ENCODE results near the gene AGPS.
"Not testable (repeated sequence)": the region's sequence is repeated elsewhere in the genome, so short reads cannot be mapped to it uniquely, and the experiment has no call there.

AGPS gene

DNA sequence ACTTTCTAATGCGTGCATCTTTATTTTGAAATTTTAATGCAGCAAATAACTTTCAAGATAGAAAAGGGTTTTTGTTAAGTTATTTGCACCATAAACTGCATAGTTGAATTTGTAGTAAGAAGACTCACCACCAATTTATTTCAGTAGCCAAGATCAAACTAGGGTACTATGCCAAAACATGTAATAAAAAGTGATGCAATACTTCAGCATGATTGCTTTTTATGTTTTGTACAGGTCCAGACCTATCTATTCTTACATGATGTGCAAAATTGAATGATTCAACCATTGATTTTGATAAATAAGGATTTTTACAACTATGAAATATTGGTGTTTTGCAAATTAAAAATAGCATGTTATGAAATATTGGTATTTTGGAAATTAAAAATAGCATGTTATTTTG lies 26.7 kb downstream of the AGPS start:
- DNase-seq (ENCODE audit: low read depth) = no peak

GRCh38 chr2:177422271-177422670 lies 29.7 kb downstream of the AGPS start:
- no peak for DNase-seq (ENCODE audit: low read depth)

- not testable (repeated sequence) for DNase-seq (ENCODE audit: low read depth)
Measured at GRCh38 chr2:177424120-177424519, 31.5 kb downstream of the AGPS start.

- not testable (repeated sequence) for DNase-seq (ENCODE audit: low read depth)
Measured at GRCh38 chr2:177424620-177425019, 32.0 kb downstream of the AGPS start.

GRCh38 chr2:177427316-177427715 lies 34.7 kb downstream of the AGPS start:
- no peak for DNase-seq (ENCODE audit: low read depth)

- not testable (repeated sequence) for DNase-seq (ENCODE audit: low read depth)
Measured at GRCh38 chr2:177427936-177428335, 35.4 kb downstream of the AGPS start.

DNA sequence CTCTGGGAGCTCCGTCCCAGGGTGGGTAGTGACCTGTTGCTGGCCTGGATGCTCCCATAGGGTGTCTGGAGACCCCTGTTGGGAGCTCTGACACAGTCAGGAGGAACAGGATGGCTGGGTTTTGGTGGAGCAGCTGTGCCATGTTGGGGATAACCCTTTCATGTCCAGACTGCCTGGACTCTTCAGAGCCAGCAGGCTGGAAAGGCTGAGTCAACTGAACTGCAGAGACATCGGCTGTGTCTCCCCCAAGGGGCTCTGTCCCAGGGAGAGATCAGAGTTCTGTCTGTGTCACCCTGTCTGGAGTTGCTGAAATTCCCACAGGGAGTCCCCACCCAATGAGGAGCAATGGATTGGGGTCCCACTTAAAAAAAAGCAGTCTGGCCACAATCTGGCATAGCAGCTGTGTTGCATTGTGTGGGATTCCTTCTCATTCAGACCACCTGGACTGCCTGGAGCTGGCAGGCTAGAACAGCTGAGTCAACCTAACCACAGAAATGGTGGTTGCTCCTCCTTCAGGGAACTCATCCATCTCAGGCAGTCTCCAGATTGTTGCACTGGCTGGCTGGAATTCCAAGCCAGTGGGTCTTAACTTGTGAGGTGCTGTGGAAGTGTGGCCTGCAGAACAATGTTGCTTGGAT lies 37.2 kb downstream of the AGPS start:
- no peak for DNase-seq (ENCODE audit: low read depth)

DNA sequence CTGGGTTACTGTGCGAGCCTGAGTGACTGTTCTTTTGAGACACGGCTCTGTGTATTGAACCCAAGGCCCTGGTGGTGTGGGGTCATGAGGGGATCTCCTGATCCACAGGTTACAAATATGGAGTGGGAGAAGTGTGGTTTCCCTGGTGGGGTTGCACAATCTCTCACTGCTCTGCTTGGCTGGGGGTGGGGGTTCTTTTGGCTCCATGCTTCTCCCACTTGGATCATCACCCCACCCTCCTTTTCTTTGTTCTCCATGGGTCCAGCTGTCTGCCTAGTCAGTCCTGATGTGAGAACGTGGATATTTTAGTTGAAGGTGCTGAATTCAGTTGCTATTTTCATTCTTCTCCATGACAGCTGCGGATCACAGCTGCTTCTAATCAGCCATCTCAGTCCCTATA lies 37.8 kb downstream of the AGPS start:
- no peak for DNase-seq (ENCODE audit: low read depth)

DNA sequence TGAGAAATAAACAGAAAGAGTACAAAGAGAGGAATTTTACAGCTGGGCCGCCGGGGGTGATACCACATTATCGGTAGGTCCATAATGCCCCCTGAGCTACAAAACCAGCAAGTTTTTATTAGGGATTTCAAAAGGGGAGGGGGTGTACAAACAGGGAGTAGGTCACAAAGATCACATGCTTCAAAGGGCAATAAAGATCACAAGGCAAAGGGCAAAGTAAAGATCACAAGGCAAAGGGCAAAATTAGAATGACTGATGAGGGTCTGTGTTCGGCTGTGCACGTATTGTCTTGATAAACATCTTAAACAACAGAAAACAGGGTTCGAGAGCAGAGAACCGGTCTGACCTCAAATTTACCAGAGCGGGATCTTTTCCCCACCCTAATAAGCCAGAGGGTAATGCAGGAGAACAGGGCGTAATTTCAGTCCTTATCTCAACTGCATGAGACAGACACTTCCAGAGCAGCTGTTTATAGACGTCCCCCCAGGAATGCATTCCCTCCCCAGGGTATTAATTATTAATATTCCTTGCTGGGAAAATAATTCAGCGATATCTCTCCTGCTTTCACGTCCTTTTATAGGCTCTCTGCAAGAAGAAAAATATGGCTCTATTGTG lies 38.6 kb downstream of the AGPS start:
- not testable (repeated sequence) for DNase-seq (ENCODE audit: low read depth)

DNA sequence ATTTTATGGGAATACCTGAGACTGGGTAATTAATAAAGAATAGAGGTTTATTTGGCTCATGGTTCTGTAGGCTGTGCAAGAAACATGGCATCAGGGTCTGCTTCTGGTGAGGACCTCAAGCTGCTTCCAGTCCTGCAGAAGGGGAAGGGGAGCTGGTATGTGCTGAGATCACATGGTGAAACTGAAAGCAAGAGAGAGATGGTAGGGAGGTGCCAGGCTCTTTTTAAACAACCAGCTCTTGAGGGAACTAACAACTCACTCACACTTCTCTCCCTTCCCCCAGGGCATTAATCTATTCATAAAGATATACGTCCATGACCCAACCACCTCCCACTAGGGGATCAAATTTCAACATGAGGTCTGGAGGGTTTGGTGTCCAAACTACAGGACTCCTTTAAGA lies 40.1 kb downstream of the AGPS start:
- DNase-seq (ENCODE audit: low read depth) = no peak

GRCh38 chr2:177433402-177433801 lies 40.8 kb downstream of the AGPS start:
- DNase-seq (ENCODE audit: low read depth) = no peak

GRCh38 chr2:177434475-177434874 lies 41.9 kb downstream of the AGPS start:
- no peak for DNase-seq (ENCODE audit: low read depth)

DNA sequence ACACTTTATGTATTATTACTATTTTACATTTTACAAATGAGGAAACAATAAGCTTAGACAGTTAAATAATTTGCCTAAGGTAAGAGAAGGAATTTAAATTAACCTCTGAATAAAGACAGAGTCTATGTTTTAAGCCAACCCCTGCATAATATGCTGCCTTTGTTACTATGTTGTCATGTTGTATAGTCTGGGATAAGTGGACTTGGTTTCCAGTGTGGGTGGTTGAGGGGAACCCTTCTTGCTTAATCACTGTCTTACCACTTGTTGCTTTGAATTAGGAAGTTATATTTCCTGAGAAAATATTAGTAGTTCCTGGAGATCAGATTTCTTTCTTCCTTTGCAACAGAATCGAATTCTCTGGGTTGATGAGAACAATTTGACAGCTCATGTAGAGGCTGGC lies 52.6 kb downstream of the AGPS start:
- DNase-seq (ENCODE audit: low read depth) = no peak

- DNase-seq (ENCODE audit: low read depth) = no peak
Measured at GRCh38 chr2:177448031-177448430, 55.5 kb downstream of the AGPS start.

DNA sequence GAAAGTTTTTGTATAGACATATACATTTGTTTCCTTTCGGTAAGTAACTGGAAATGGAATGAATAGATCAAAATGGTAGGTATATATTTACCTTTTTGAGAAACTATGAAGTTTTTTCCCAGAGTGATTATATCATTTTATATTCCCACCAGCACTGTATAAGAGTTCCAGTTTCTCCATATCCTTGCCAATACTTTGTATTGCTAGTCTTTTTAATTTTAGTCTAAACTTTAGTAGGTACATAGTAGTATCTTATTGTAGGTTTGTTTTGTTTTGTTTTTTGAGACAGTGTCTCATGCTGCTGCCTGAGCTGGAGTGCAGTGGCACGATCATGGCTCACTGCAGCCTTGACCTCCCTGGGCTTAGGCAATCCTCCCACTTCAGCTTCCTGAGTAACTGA lies 56.6 kb downstream of the AGPS start:
- no peak for DNase-seq (ENCODE audit: low read depth)

DNA sequence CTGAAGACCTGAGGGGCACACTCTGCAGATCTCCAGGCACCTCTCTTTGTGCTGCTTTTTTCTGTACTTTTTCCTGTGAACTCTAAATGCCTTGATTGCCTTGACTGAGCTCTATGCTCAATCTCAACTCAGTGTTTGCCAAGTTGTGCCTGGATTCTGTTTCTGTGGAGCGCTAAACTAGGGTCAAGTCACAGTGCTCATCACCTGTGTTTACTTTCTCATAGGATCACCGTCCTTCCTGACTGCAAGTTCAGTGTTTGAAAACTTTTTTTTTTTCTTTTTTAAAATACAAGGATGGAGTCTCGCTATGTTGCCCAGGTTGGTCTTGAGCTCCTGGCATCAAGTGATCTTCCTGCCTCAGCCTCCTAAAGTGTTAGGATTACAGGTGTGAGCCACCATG lies 62.6 kb downstream of the AGPS start:
- DNase-seq (ENCODE audit: low read depth) = no peak

- not testable (repeated sequence) for DNase-seq (ENCODE audit: low read depth)
Measured at GRCh38 chr2:177459756-177460155, 67.2 kb downstream of the AGPS start.

DNA sequence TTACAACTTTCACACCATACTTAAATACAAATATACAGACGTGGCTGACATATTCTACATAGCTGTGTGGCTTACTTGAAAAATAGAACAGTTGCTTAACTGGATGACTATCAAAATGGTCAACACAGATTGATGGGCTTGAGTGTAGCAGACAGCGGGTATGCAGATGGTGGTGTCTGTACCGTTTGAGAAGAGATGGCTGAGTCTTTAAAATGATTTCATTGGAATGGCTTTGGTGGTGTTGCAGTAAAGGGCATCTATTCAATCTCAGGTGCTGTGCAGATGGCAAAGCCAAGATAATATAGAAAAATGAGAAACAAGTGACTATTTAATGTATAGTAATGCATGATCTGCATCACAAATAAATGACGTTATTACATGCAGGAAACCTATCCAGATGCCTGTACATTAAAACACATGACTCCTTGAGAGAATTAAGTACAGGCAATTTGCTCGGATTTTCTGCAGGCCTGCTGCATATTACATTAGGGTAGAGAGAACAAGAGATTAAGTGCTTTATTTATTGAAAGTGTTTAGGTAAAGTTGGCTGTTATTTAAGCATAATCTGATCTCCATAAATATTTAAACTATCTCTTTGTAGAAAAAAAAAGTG lies 68.5 kb downstream of the AGPS start:
- no peak for DNase-seq (ENCODE audit: low read depth)

DNA sequence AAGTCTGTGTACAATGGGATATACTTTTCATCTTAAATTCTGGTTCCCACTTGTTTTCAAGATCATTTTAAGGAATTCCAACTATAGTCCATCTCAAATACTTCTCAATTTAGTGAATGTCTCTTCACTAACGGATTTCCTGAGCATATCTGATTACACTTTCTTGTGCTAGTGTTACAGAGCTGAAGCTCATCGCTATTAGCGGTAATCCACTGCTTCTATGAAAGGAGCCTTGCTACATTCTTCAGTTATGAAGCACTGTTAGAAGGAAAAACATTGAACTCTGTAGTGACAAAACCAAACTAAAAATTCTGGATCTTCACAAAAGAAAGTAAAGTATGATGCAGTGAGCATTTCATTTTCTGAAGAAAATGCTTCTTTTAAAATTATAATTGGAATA lies 72.0 kb downstream of the AGPS start:
- DNase-seq (ENCODE audit: low read depth) = no peak

GRCh38 chr2:177465400-177466138 lies 73.0 kb downstream of the AGPS start:
- DNase-seq (ENCODE audit: low read depth) = no peak

GRCh38 chr2:177466337-177467195 lies 74.0 kb downstream of the AGPS start:
- no peak for DNase-seq (ENCODE audit: low read depth)

- no peak for DNase-seq (ENCODE audit: low read depth)
Measured at GRCh38 chr2:177467646-177468045, 75.1 kb downstream of the AGPS start.

Measured in activated gamma-delta T cell treated with anti-CD3 and anti-CD28 coated beads, Interleukin-2, amount 50 U/mL, for 16 hours (primary cell).